ENCODE measurements around the gene CRYZ.
"Not testable (repeated sequence)": the region's sequence is repeated elsewhere in the genome, so short reads cannot be mapped to it uniquely, and the experiment has no call there.

CRYZ gene

DNA sequence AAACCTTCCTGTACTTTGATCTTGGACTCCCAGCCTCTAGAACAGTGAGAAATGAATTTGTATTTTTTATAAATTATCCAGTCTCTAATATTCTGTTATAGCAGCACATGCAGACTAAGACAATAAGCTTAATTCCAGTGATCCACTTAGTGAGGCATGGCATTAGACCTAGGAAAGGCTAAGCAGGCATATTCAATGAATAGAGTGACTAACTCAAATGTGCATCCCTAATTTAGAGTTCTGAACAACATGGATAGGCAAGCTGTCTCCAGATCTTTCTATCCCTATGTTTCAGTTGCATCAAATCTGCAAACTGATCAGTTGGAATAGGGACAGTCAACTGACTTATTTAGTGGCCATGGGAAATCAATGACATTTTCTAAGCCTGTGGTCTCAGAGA lies 54.9 kb downstream of the CRYZ start:
- TF ChIP-seq, protein P1, sequence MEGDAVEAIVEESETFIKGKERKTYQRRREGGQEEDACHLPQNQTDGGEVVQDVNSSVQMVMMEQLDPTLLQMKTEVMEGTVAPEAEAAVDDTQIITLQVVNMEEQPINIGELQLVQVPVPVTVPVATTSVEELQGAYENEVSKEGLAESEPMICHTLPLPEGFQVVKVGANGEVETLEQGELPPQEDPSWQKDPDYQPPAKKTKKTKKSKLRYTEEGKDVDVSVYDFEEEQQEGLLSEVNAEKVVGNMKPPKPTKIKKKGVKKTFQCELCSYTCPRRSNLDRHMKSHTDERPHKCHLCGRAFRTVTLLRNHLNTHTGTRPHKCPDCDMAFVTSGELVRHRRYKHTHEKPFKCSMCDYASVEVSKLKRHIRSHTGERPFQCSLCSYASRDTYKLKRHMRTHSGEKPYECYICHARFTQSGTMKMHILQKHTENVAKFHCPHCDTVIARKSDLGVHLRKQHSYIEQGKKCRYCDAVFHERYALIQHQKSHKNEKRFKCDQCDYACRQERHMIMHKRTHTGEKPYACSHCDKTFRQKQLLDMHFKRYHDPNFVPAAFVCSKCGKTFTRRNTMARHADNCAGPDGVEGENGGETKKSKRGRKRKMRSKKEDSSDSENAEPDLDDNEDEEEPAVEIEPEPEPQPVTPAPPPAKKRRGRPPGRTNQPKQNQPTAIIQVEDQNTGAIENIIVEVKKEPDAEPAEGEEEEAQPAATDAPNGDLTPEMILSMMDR (IDR thresholded peaks at IDR 0.05; ENCODE audit: low read depth, low read length, missing control alignments) = no peak
- DNase-seq (ENCODE audit: low read depth) = no peak
- in situ Hi-C loops (cut with HindIII; ENCODE audit: low sequenced_read_pairs) = no loop called here
- H3K4me3 ChIP-seq (ENCODE audit: low read depth, low read length) = no peak overlapping the region

DNA sequence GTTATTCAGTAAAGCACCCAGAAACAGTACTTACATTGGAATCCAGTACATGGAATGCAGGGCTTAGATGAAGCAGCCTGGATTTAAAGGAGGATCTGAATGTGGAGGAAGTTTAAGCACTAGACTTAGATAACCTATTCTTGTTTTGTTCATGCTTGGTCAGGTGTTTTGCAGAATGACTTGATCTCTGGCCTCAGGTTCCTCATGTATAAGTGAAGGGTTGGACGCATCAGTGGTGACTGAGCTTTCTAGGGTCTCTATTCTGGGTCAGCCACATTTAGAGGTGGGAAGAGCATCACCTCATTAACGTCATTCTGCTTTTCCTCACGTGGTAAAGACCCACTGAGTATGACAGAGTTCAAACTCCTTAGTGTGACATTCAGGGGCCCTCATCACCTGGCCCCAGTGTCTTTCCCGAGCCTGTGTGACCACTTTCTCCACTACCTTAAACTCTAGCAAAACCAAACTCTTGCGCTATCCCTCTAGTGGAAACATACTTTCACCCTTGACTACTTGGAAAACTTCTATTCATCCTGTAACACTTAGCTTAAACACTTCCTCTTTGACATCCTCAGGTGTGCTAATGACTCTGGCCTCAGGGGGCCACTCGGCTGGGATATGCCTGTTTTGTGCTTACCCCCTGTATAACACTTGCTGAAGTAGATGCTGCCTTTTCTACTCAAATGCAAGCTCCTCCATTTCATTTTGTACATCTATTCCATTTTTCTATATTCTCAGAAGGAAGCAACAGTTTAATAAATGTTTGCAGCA lies 58.4 kb downstream of the CRYZ start:
- in situ Hi-C loops (cut with HindIII; ENCODE audit: low sequenced_read_pairs) = no loop called here
- no peak for DNase-seq (ENCODE audit: low read depth)
- no peak overlapping the region for H3K4me3 ChIP-seq (ENCODE audit: low read depth, low read length)
- TF ChIP-seq, protein P1 (IDR thresholded peaks at IDR 0.05; ENCODE audit: low read depth, low read length, missing control alignments) = no peak

DNA sequence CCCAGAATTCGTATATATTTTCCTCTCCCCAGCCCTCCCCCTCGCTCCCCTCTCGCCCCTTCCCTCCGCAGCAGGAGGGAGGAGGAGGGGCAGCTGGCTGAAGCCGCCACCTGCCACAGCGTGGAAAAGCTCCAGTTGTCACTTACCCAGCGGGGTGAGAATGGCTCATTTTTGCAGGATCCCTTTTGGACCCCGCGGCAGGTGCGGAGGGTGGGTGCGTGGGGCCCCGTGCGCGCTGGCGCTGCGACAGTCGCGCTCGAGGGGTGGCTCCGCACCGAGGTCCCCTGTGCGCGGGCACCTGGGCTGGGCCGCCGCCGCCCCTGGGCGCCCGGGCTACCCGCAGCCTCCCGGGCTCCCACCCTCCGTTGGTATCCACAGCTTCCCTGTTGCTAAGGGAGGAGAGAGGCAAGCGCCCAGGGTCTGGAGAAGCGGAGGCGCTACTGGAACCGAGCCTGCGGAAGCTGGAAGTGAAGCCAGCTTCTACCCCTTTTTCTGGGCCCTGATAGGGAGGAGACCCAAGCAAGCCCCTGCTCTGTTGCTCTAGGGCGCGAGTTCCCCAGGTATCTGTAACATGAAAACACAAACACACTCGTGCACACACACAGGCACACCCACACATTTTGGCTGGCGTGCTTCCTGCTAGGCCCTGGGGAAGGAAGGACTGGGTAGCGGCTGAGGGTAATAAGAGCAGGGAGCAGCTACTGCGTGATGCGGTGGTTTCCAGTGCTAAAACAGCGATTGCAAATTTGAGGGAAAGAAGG lies 59.3 kb downstream of the CRYZ start, which contains the start of gene ERICH3:
Gene ERICH3 (minus strand): TSS at position 442 of the 761 bp plus-strand sequence. CDS start 273 bp downstream, at position 169.
- in situ Hi-C loops (cut with HindIII; ENCODE audit: low sequenced_read_pairs) = no loop called here
- TF ChIP-seq, protein P1 (IDR thresholded peaks at IDR 0.05; ENCODE audit: low read depth, low read length, missing control alignments) = no peak
- DNase-seq (ENCODE audit: low read depth) = no peak
- H3K4me3 ChIP-seq (ENCODE audit: low read depth, low read length) = peak within 1 kb of the TSS; percentile 41

DNA sequence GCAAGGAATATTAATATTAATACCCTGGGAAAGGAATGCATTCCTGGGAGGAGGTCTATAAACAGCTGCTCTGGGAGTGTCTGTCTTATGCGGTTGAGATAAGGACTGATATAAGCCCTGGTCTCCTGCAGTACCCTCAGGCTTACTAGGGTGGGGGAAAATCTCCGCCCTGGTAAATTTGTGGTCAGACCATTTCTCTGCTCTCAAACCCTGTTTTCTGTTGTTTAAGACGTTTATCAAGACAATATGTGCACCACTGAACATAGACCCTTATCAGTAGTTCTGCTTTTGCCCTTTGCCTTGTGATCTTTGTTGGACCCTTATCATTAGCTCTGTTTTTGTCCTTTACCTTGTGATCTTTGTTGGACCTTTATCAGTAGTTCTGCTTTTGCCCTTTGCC lies 62.0 kb downstream of the CRYZ start:
- in situ Hi-C loops (cut with HindIII; ENCODE audit: low sequenced_read_pairs); DNase-seq (ENCODE audit: low read depth): not testable (repeated sequence)

More for the DNA sequence above, 62.0 kb downstream of the CRYZ start:
- H3K4me3 ChIP-seq (ENCODE audit: low read depth, low read length) = not testable (repeated sequence)
